H1 (cell line): ENCODE measurements around the gene CRTAC1. TPM values are rescaled to one million over a fixed set of nuclear protein-coding genes. Genes with fewer than 3 reads are reported as not detected.

ENCODE experiments used
- CTCF ChIA-PET: fragments of 300-600 bp; sonication (Branson Sonifier 250); formaldehyde crosslinking; loops from one replicate; lab custom pipeline; 2021; ENCODE audit not compliant: partially characterized antibody; lab: Charles Lee
- POLR2A ChIA-PET: fragments of 300-600 bp; sonication (Branson Sonifier 250); formaldehyde crosslinking; loops from one replicate; lab custom pipeline; 2021; ENCODE audit warnings: inconsistent platforms; ENCODE audit not compliant: partially characterized antibody; lab: Charles Lee
- DNase-seq, 2 experiments: peaks; one replicate each; pipeline versions ENCODE4 v3.0.0 to v3.0.0-alpha.2; 2010 to 2022; ENCODE audit warnings: low spot score in 2 of 2, low read depth in 1 of 2, mixed read lengths in 1 of 2
- FAIRE-seq: peaks from 2 replicates; lab custom pipeline; 2011; peaks lifted over from hg19 to GRCh38; lab: Jason Lieb, UNC
- H2AFZ ChIP-seq: 2 replicates; pipeline ENCODE4 v1.8.1; 2012; ENCODE audit warnings: low read length, inconsistent platforms
- H2AK5ac ChIP-seq: 2 replicates; pipeline ENCODE4 v1.6.1; 2013; ENCODE audit warnings: low read depth, low read length
- H2BK120ac ChIP-seq: replicated peaks from 2 replicates; pipeline ENCODE3; 2013; ENCODE audit warnings: low read depth, low read length, inconsistent platforms
- H2BK12ac ChIP-seq: 2 replicates; pipeline ENCODE4 v1.6.1; 2013; ENCODE audit warnings: low read depth, low read length
- H2BK15ac ChIP-seq: 2 replicates; pipeline ENCODE4 v1.6.1; 2013; ENCODE audit warnings: low read length
- H2BK20ac ChIP-seq: 2 replicates; pipeline ENCODE4 v1.6.1; 2013; ENCODE audit warnings: low read length
- H2BK5ac ChIP-seq: 2 replicates; pipeline ENCODE4 v1.6.1; 2013; ENCODE audit warnings: low read depth, low read length
- H3K14ac ChIP-seq: 2 replicates; pipeline ENCODE4 v1.6.1; 2013; ENCODE audit warnings: inconsistent platforms; ENCODE audit not compliant: insufficient read length
- H3K18ac ChIP-seq: 2 replicates; pipeline ENCODE4 v1.6.1; 2013; ENCODE audit warnings: low read length; ENCODE audit errors: extremely low read depth
- H3K23ac ChIP-seq: 2 replicates; pipeline ENCODE4 v1.6.1; 2013; ENCODE audit warnings: inconsistent platforms; ENCODE audit not compliant: insufficient read length
- H3K23me2 ChIP-seq: 2 replicates; pipeline ENCODE4 v1.6.1; 2013; ENCODE audit warnings: low read depth, low read length
- H3K27ac ChIP-seq: 2 replicates; pipeline ENCODE4 v1.6.1; 2011; ENCODE audit warnings: low read depth, low read length, inconsistent platforms
- H3K27me3 ChIP-seq, 4 experiments: replicated peaks in 1 of 4; 1 replicate in 1 of 4; 2 replicates in 3 of 4; pipeline versions ENCODE4 v1.6.1 to v1.8.1; 2011 to 2013; ENCODE audit warnings: low read length in 3 of 4, mild to moderate bottlenecking in 3 of 4, inconsistent platforms in 2 of 4, mixed read lengths in 2 of 4, moderate library complexity in 1 of 4; ENCODE audit not compliant: control insufficient read depth in 3 of 4, insufficient read depth in 3 of 4; ENCODE audit errors: extremely low read depth in 1 of 4
- H3K36me3 ChIP-seq, 4 experiments: 2 replicates each; pipeline versions ENCODE4 v1.6.1 to v1.8.1; 2011 to 2013; ENCODE audit warnings: mild to moderate bottlenecking in 4 of 4, low read length in 3 of 4, moderate library complexity in 2 of 4, control low read depth in 1 of 4, inconsistent platforms in 1 of 4; ENCODE audit not compliant: insufficient read depth in 4 of 4, control insufficient read depth in 2 of 4
- H3K4ac ChIP-seq: replicated peaks from 2 replicates; pipeline ENCODE3; 2013; ENCODE audit warnings: low read length, low read depth, mixed read lengths, inconsistent platforms; ENCODE audit not compliant: insufficient read length
- H3K4me1 ChIP-seq, 4 experiments: replicated peaks in 1 of 4; 1 replicate in 1 of 4; 2 replicates in 3 of 4; pipeline versions ENCODE4 v1.6.1 to v1.8.1; 2011 to 2013; ENCODE audit warnings: low read length in 3 of 4, inconsistent platforms in 2 of 4, mixed read lengths in 1 of 4; ENCODE audit not compliant: insufficient read depth in 4 of 4, control insufficient read depth in 3 of 4
- H3K4me2 ChIP-seq, 2 experiments: 2 replicates each; pipeline versions ENCODE4 v1.6.1 to v1.8.1; 2011 to 2013; ENCODE audit warnings: low read depth in 2 of 2, low read length in 2 of 2, control low read depth in 1 of 2, inconsistent platforms in 1 of 2, mild to moderate bottlenecking in 1 of 2; ENCODE audit not compliant: insufficient read depth in 1 of 2
- H3K4me3 ChIP-seq, 4 experiments: fragments of 200-600, 300-600 bp in 1 of 4; sonication (generic), shearing (Covaris generic), sonication (Bioruptor Twin) in 1 of 4; 2 replicates each; pipeline versions ENCODE4 v1.5.1 to v1.8.1; 2011 to 2016; ENCODE audit warnings: low read length in 4 of 4, low read depth in 3 of 4, control low read depth in 2 of 4, inconsistent platforms in 2 of 4, mild to moderate bottlenecking in 2 of 4, mixed read lengths in 1 of 4, moderate library complexity in 1 of 4; ENCODE audit not compliant: insufficient read depth in 2 of 4; ENCODE audit errors: extremely low read depth in 1 of 4
- H3K56ac ChIP-seq: replicated peaks from 2 replicates; pipeline ENCODE3; 2013; ENCODE audit warnings: low read depth, mild to moderate bottlenecking, mixed read lengths, low read length, inconsistent platforms; ENCODE audit not compliant: insufficient read length
- H3K79me1 ChIP-seq: 2 replicates; pipeline ENCODE4 v1.6.1; 2013; ENCODE audit warnings: low read depth, low read length, control low read depth
- H3K79me2 ChIP-seq, 2 experiments: 2 replicates each; pipeline versions ENCODE4 v1.6.1 to v1.8.1; 2012 to 2013; ENCODE audit warnings: low read length in 2 of 2, mild to moderate bottlenecking in 2 of 2, inconsistent platforms in 1 of 2; ENCODE audit not compliant: insufficient read depth in 2 of 2, control insufficient read depth in 1 of 2
- H3K9ac ChIP-seq, 4 experiments: replicated peaks in 1 of 4; 1 replicate in 1 of 4; 2 replicates in 3 of 4; pipeline versions ENCODE4 v1.6.1 to v1.8.1; 2011 to 2013; ENCODE audit warnings: low read depth in 3 of 4, low read length in 3 of 4, control low read depth in 2 of 4, mild to moderate bottlenecking in 2 of 4, moderate library complexity in 2 of 4, inconsistent platforms in 1 of 4; ENCODE audit errors: extremely low read depth in 1 of 4
- H3K9me3 ChIP-seq, 2 experiments: 2 replicates each; pipeline versions ENCODE4 v1.6.1 to v1.8.1; 2012 to 2013; ENCODE audit warnings: mild to moderate bottlenecking in 2 of 2, moderate library complexity in 2 of 2, control low read depth in 1 of 2, inconsistent platforms in 1 of 2, low read depth in 1 of 2, low read length in 1 of 2, mixed read lengths in 1 of 2; ENCODE audit not compliant: insufficient read depth in 2 of 2
- H4K20me1 ChIP-seq, 2 experiments: replicated peaks in 1 of 2; 2 replicates each; pipeline versions ENCODE3 to v1.8.1; 2011 to 2013; ENCODE audit warnings: inconsistent platforms in 2 of 2, low read length in 2 of 2, mild to moderate bottlenecking in 1 of 2; ENCODE audit not compliant: insufficient read depth in 2 of 2, control insufficient read depth in 1 of 2
- H4K5ac ChIP-seq: 2 replicates; pipeline ENCODE4 v1.6.1; 2013; ENCODE audit warnings: low read length, low read depth, mixed read lengths, inconsistent platforms; ENCODE audit not compliant: insufficient read length
- H4K8ac ChIP-seq: 2 replicates; pipeline ENCODE4 v1.8.0; 2013; ENCODE audit warnings: mild to moderate bottlenecking, moderate library complexity, low read length, inconsistent platforms; ENCODE audit not compliant: insufficient read depth; ENCODE audit errors: extremely low read depth
- H4K91ac ChIP-seq: replicated peaks from 2 replicates; pipeline ENCODE3; 2013; ENCODE audit warnings: low read length, mixed read lengths, inconsistent platforms; ENCODE audit not compliant: insufficient read length
- CREB1 ChIP-seq: IDR thresholded peaks from 2 replicates; pipeline ENCODE4 v1.6.1; 2012; ENCODE audit warnings: inconsistent platforms
- GABPA ChIP-seq: IDR thresholded peaks from 2 replicates; pipeline ENCODE4 v1.6.1; 2011; ENCODE audit warnings: mild to moderate bottlenecking, low read length, moderate library complexity, borderline replicate concordance; ENCODE audit not compliant: insufficient read depth
- JUND ChIP-seq: IDR thresholded peaks from 2 replicates; pipeline ENCODE4 v1.6.1; 2011; ENCODE audit warnings: mild to moderate bottlenecking, improper control_type of control experiment, low read length
- KDM4A ChIP-seq: IDR thresholded peaks from one replicate; pipeline ENCODE4 v1.7.1; 2012; ENCODE audit warnings: low read depth, mild to moderate bottlenecking, moderate library complexity, low read length, inconsistent platforms; ENCODE audit not compliant: severe bottlenecking
- PHF8 ChIP-seq: fragments of 200-600 bp; sonication (generic); conservative IDR thresholded peaks from 2 replicates; pipeline ENCODE4 v1.7.1; 2012; ENCODE audit warnings: low read depth, mild to moderate bottlenecking, inconsistent platforms, low read length, moderate library complexity
- RAD21 ChIP-seq, 2 experiments: IDR thresholded peaks in 1 of 2; conservative IDR thresholded peaks in 1 of 2; 2 replicates each; pipeline ENCODE4 v1.6.1; 2011; ENCODE audit warnings: low read depth in 2 of 2, low read length in 2 of 2, improper control_type of control experiment in 1 of 2, inconsistent platforms in 1 of 2, mild to moderate bottlenecking in 1 of 2, moderate library complexity in 1 of 2
- RXRA ChIP-seq: IDR thresholded peaks from 2 replicates; pipeline ENCODE4 v1.6.1; 2011; ENCODE audit warnings: low read depth, mild to moderate bottlenecking, low read length, moderate library complexity; ENCODE audit not compliant: insufficient read depth
- SIRT6 ChIP-seq: IDR thresholded peaks from one replicate; pipeline ENCODE4 v1.7.1; 2012; ENCODE audit warnings: low read length, inconsistent platforms
- SP4 ChIP-seq: IDR thresholded peaks from 2 replicates; pipeline ENCODE4 v1.6.1; 2012; ENCODE audit warnings: low read length, inconsistent platforms
- SRF ChIP-seq: IDR thresholded peaks from 2 replicates; pipeline ENCODE4 v1.6.1; 2011; ENCODE audit warnings: mild to moderate bottlenecking, low read depth, low read length, moderate library complexity
- TAF1 ChIP-seq: IDR thresholded peaks from 2 replicates; pipeline ENCODE4 v1.6.1; 2011; ENCODE audit warnings: mild to moderate bottlenecking, low read depth, low read length
- WGBS, 2 experiments: shearing (Covaris generic) in 1 of 2; methylation state at CpG; one replicate each; pipeline versions ENCODE4 v1.1.6 to v1.1.7; 2013 to 2015; ENCODE audit warnings: low lambda C conversion rate in 2 of 2, mixed read lengths in 2 of 2, inconsistent platforms in 1 of 2, low coverage in 1 of 2, missing lambda C conversion rate in 1 of 2; ENCODE audit not compliant: insufficient replicate concordance in 2 of 2, insufficient coverage in 1 of 2, insufficient read length in 1 of 2; ENCODE audit errors: extremely low coverage in 1 of 2, missing lambda C conversion rate in 1 of 2; 5-methylcytosine and 5-hydroxymethylcytosine counted together
- polyA plus RNA-seq, 7 experiments: library from polyadenylated mRNA; depleted of rRNA in 3 of 7; stranded (reverse) in 5 of 7; unstranded in 2 of 7; fragments of >200 nt in 5 of 7; fragments of 200-250 nt in 2 of 7; gene quantifications; 1 replicate in 5 of 7; 2 replicates in 1 of 7; 4 replicates in 1 of 7; pipeline versions ENCODE4 v1.2.1 to v1.2.3, GENCODE V29; 2011 to 2013; ENCODE audit warnings: missing spikeins in 2 of 7, mixed read lengths in 2 of 7
- total RNA-seq: library from RNA; stranded (reverse); fragmentation: NEBNext Ultra II Directional; extraction: Animal tissue kit (Norgen Biotek cat#: 25700); gene quantifications from 2 replicates; pipeline ENCODE4 v1.2.1, GENCODE V29; 2021

Gene CRTAC1
- total and polyA plus RNA-seq, 2 of the 8 experiments (the other 6 are each of a cell fraction or from before 2014, with no cell fraction given) = 0.91 to 1.2 TPM

DNA sequence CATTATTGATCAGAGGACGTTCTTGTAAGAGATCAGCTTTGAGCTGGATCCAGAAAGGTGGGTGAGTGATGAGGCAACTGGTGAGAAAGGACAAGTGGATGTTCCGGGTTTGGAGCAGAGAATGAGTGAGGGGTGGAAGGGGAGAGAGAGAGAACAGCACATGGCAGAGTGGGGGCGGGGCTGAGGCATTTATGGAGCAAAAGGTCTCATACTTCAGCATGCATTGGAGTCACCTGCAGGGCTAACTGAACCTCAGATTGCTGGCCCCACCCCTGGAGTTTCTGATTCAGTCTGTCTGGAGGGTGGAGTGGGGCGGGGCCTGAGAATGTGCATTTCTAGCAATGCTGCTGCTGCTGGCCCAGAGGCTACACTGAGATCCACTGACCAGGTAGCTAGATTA, 109.6 kb downstream of the CRTAC1 start:
- Histone ChIP-seq H3K4me2 (no peak overlapping the region), H3K14ac (no peak overlapping the region), H3K9me3 (no peaks in the 10 kb centered on the region), H3K36me3 (no peaks in the 10 kb centered on the region), H2BK5ac (no peak overlapping the region), H3K23me2 (0 out of 2 replicates have a peak, but pooled peaks cover 5% of the 10 kb centered on the region), H2AK5ac (no peak overlapping the region), H2AFZ (no peak overlapping the region), H2BK15ac (no peak overlapping the region), H3K4me1 (no peaks in the 10 kb centered on the region; a peak in 1 of 7 replicates), H3K9ac (no peak overlapping the region), H3K56ac (no peak overlapping the region), H3K18ac (no peak overlapping the region), H4K5ac (no peak overlapping the region), H4K91ac (no peak overlapping the region), H3K79me1 (no peaks in the 10 kb centered on the region), H3K27me3 (0 out of 7 replicates have a peak, but pooled peaks cover 0 to 5% (median 0%) of the 10 kb centered on the region in 4 experiments), H2BK20ac (no peak overlapping the region), H3K4me3 (no peak overlapping the region), H4K8ac (no peak overlapping the region), H2BK120ac (no peak overlapping the region), H3K79me2 (no peaks in the 10 kb centered on the region), H4K20me1 (no peaks in the 10 kb centered on the region), H3K4ac (no peak overlapping the region), H3K27ac (no peak overlapping the region), H3K23ac (no peak overlapping the region), H2BK12ac (no peak overlapping the region)
- FAIRE-seq (no peak), DNase-seq (no peak)
- CTCF ChIA-PET = interaction anchor here (0.6 to 10.6 kb wide), 8 partner anchors 9 to 1326 kb away, joined by 3 to 246 read pairs (median 4); no protein-coding TSS in a partner anchor
- POLR2A ChIA-PET = no interaction called here
- 70% methylated on average over 4 of the region's 4 CpGs; no CpG with 5 or more reads in 1 of the 2 experiments for WGBS, 2 experiments
- TF ChIP-seq TAF1 (no peak), PHF8 (no peak), RXRA (no peak), KDM4A (no peak), CREB1 (no peak), SRF (no peak), GABPA (no peak), RAD21 (IDR thresholded peaks at IDR 0.05 in 1 of 2, conservative IDR thresholded peaks at IDR 0.05 in 1 of 2; ENCODE audit: low read depth in 2 of 2, low read length in 2 of 2) (no peak), JUND (no peak), SIRT6 (no peak), SP4 (no peak)
